ENCODE results near the gene TRIM66.

GRCh38 chr11:8724682-8725081 is 42.2 kb upstream of the TRIM66 start:
- TF ChIP-seq EP300 (IDR thresholded peaks at IDR 0.05; ENCODE audit: borderline replicate concordance) (no peak), RAD21 (IDR thresholded peaks at IDR 0.05; ENCODE audit: low read depth) (no peak), TAF1 (IDR thresholded peaks at IDR 0.05; ENCODE audit: low read depth) (no peak), TEAD4 (IDR thresholded peaks at IDR 0.05) (no peak), USF1 (IDR thresholded peaks at IDR 0.05) (no peak), CEBPB (IDR thresholded peaks at IDR 0.05) (no peak)
